HepG2 (cell line): ENCODE results near the gene TRPV2. TPM values are rescaled to one million over a fixed set of nuclear protein-coding genes. Genes with fewer than 3 reads are reported as not detected.

ENCODE experiments used
- ATM ChIP-seq: fragments of 450-650 bp; IDR thresholded peaks from 2 replicates; pipeline ENCODE4 v1.7.1; 2017; ENCODE audit warnings: mild to moderate bottlenecking, borderline replicate concordance
- ELF1 ChIP-seq: sonication (generic); formaldehyde crosslinking; IDR thresholded peaks from 2 replicates; pipeline ENCODE4 v1.4.0; 2020; ENCODE audit warnings: missing genetic modification reagents
- NFKB2 ChIP-seq: sonication (generic); formaldehyde crosslinking; IDR thresholded peaks from 2 replicates; pipeline ENCODE4 v1.4.0; 2020; ENCODE audit warnings: missing genetic modification reagents, borderline replicate concordance
- SMYD3 ChIP-seq: sonication (generic); formaldehyde crosslinking; IDR thresholded peaks from 2 replicates; pipeline ENCODE4 v1.8.1; 2023; ENCODE audit warnings: mild to moderate bottlenecking, missing genetic modification reagents
- SNAI1 ChIP-seq: sonication (generic); formaldehyde crosslinking; IDR thresholded peaks from 2 replicates; pipeline ENCODE4 v1.5.0; 2020; ENCODE audit warnings: mild to moderate bottlenecking, missing genetic modification reagents, borderline replicate concordance
- YEATS2 ChIP-seq: sonication (generic); formaldehyde crosslinking; IDR thresholded peaks from 2 replicates; pipeline ENCODE4 v1.4.0; 2020; ENCODE audit warnings: missing genetic modification reagents, borderline replicate concordance
- ZBTB7A ChIP-seq: sonication (generic); formaldehyde crosslinking; IDR thresholded peaks from 2 replicates; pipeline ENCODE4 v1.8.0; 2022; ENCODE audit warnings: mild to moderate bottlenecking, missing genetic modification reagents
- ZKSCAN5 ChIP-seq: sonication (generic); formaldehyde crosslinking; IDR thresholded peaks from 2 replicates; pipeline ENCODE4 v1.5.1; 2020; ENCODE audit warnings: mild to moderate bottlenecking, missing genetic modification reagents
- ZNF224 ChIP-seq: sonication (generic); formaldehyde crosslinking; IDR thresholded peaks from 2 replicates; pipeline ENCODE4 v1.5.0; 2020; ENCODE audit warnings: mild to moderate bottlenecking, missing genetic modification reagents
- ZNF382 ChIP-seq: sonication (generic); formaldehyde crosslinking; IDR thresholded peaks from 2 replicates; pipeline ENCODE4 v1.5.0; 2020; ENCODE audit warnings: missing genetic modification reagents, mild to moderate bottlenecking, borderline replicate concordance
- ZNF510 ChIP-seq: sonication (generic); formaldehyde crosslinking; IDR thresholded peaks from 2 replicates; pipeline ENCODE4 v1.4.0; 2020; ENCODE audit warnings: low read depth, mild to moderate bottlenecking, missing genetic modification reagents
- ZNF543 ChIP-seq: sonication (generic); formaldehyde crosslinking; IDR thresholded peaks from 2 replicates; pipeline ENCODE4 v1.4.0; 2020; ENCODE audit warnings: mild to moderate bottlenecking, missing genetic modification reagents
- ZNF652 ChIP-seq: IDR thresholded peaks from 2 replicates; pipeline ENCODE4 v1.6.1; 2016; ENCODE audit warnings: low read depth, borderline replicate concordance
- ZNF775 ChIP-seq: sonication (generic); formaldehyde crosslinking; IDR thresholded peaks from 2 replicates; pipeline ENCODE4 v1.4.0; 2020; ENCODE audit warnings: missing genetic modification reagents, mild to moderate bottlenecking, moderate library complexity, borderline replicate concordance
- ZNF841 ChIP-seq: sonication (generic); formaldehyde crosslinking; IDR thresholded peaks from 2 replicates; pipeline ENCODE4 v1.8.1; 2023; ENCODE audit warnings: missing genetic modification reagents, borderline replicate concordance
- polyA plus RNA-seq, 8 experiments: library from polyadenylated mRNA; depleted of rRNA in 3 of 8; stranded (reverse) in 7 of 8; unstranded in 1 of 8; fragments of >200 nt; fragmentation: Illumina TruSeq in 4 of 8; extraction: Trizol in 4 of 8; gene quantifications; 2 replicates each; pipeline versions ENCODE4 v1.2.1 to v1.2.3, GENCODE V29; 2011 to 2016; ENCODE audit warnings: low read depth in 4 of 8, missing spikeins in 1 of 8, mixed read lengths in 1 of 8; ENCODE audit not compliant: insufficient read depth in 1 of 8
- total RNA-seq, 5 experiments: library from RNA; depleted of rRNA; stranded (reverse); fragments of >200 nt; fragmentation: Illumina TruSeq; extraction: Trizol; gene quantifications; 2 replicates each; pipeline ENCODE4 v1.2.3, GENCODE V29; 2016; ENCODE audit warnings: low read depth in 1 of 5
- TF ChIP-seq, protein P1 (sequence below): sonication (generic); formaldehyde crosslinking; IDR thresholded peaks from 2 replicates; pipeline ENCODE4 v1.4.0; 2020; ENCODE audit warnings: missing genetic modification reagents
- TF ChIP-seq, protein P2 (sequence below): sonication (generic); formaldehyde crosslinking; IDR thresholded peaks from 2 replicates; pipeline ENCODE4 v1.4.0; 2020; ENCODE audit warnings: mild to moderate bottlenecking, low read depth, missing genetic modification reagents
- TF ChIP-seq, protein P3 (sequence below): sonication (generic); formaldehyde crosslinking; IDR thresholded peaks from 2 replicates; pipeline ENCODE4 v1.4.0; 2020; ENCODE audit warnings: mild to moderate bottlenecking, missing genetic modification reagents
- TF ChIP-seq, protein P4 (sequence below): sonication (generic); formaldehyde crosslinking; IDR thresholded peaks from 2 replicates; pipeline ENCODE4 v1.5.0; 2020; ENCODE audit warnings: mild to moderate bottlenecking, missing genetic modification reagents
- TF ChIP-seq, protein P5 (sequence below): fragments of 450-650 bp; IDR thresholded peaks from 2 replicates; pipeline ENCODE4 v1.6.1; 2017
- TF ChIP-seq, protein P6 (sequence below): sonication (generic); formaldehyde crosslinking; IDR thresholded peaks from 2 replicates; pipeline ENCODE4 v1.4.0; 2020; ENCODE audit warnings: missing genetic modification reagents, borderline replicate concordance

The TRPV2 gene
- total and polyA plus RNA-seq, 2 of the 13 experiments (the other 11 are each of a cell fraction or from before 2014, with no cell fraction given) = 13.6 to 21.3 TPM

DNA sequence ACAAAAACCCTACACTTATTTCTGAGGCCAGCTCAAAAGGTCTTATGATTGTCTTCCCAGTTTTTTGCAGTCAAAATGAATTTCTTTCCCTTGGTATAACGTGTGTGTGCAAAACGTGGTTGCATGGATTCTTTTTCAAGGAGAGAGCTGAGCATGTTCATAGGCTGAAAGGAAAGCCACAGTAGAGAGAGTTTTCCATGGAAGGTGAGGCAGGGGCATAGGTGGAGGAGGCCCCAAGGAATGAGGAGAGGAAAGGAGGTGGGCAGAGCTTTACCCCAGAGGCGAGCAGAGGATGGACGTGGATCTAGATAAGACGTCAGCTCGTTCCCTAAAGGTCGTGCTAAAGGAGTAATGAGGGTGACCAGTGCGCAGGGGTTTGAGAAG, 22.8 kb downstream of the TRPV2 start (continued):
- no peak for TF ChIP-seq ZNF382 (CRISPR knock-in tag)
- TF ChIP-seq, protein P1, sequence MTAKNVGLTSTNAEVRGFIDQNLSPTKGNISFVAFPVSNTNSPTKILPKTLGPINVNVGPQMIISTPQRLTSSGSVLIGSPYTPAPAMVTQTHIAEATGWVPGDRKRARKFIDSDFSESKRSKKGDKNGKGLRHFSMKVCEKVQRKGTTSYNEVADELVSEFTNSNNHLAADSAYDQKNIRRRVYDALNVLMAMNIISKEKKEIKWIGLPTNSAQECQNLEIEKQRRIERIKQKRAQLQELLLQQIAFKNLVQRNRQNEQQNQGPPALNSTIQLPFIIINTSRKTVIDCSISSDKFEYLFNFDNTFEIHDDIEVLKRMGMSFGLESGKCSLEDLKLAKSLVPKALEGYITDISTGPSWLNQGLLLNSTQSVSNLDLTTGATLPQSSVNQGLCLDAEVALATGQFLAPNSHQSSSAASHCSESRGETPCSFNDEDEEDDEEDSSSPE (CRISPR knock-in tag) = no peak
- no peak for TF ChIP-seq ZNF775
- TF ChIP-seq ZNF224 = no peak
- TF ChIP-seq, protein P2, sequence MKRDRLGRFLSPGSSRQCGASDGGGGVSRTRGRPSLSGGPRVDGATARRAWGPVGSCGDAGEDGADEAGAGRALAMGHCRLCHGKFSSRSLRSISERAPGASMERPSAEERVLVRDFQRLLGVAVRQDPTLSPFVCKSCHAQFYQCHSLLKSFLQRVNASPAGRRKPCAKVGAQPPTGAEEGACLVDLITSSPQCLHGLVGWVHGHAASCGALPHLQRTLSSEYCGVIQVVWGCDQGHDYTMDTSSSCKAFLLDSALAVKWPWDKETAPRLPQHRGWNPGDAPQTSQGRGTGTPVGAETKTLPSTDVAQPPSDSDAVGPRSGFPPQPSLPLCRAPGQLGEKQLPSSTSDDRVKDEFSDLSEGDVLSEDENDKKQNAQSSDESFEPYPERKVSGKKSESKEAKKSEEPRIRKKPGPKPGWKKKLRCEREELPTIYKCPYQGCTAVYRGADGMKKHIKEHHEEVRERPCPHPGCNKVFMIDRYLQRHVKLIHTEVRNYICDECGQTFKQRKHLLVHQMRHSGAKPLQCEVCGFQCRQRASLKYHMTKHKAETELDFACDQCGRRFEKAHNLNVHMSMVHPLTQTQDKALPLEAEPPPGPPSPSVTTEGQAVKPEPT (CRISPR knock-in tag) = no peak
- TF ChIP-seq ELF1 = no peak
- no peak for TF ChIP-seq ZNF510 (CRISPR knock-in tag)
- TF ChIP-seq ATM = no peak
- TF ChIP-seq, protein P3, sequence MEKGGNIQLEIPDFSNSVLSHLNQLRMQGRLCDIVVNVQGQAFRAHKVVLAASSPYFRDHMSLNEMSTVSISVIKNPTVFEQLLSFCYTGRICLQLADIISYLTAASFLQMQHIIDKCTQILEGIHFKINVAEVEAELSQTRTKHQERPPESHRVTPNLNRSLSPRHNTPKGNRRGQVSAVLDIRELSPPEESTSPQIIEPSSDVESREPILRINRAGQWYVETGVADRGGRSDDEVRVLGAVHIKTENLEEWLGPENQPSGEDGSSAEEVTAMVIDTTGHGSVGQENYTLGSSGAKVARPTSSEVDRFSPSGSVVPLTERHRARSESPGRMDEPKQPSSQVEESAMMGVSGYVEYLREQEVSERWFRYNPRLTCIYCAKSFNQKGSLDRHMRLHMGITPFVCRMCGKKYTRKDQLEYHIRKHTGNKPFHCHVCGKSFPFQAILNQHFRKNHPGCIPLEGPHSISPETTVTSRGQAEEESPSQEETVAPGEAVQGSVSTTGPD (CRISPR knock-in tag) = no peak
- 0 out of 2 replicates have a peak, but pooled peaks have one; percentile 27 for TF ChIP-seq SMYD3 (CRISPR knock-in tag)
- no peak for TF ChIP-seq ZNF841 (CRISPR knock-in tag)
- TF ChIP-seq NFKB2 (CRISPR knock-in tag) = no peak
- no peak for TF ChIP-seq ZKSCAN5 (CRISPR knock-in tag)
- TF ChIP-seq ZBTB7A (CRISPR knock-in tag) = 0 out of 2 replicates have a peak, but pooled peaks have one; percentile 63
- no peak for TF ChIP-seq ZNF543 (CRISPR knock-in tag)
- TF ChIP-seq, protein P4, sequence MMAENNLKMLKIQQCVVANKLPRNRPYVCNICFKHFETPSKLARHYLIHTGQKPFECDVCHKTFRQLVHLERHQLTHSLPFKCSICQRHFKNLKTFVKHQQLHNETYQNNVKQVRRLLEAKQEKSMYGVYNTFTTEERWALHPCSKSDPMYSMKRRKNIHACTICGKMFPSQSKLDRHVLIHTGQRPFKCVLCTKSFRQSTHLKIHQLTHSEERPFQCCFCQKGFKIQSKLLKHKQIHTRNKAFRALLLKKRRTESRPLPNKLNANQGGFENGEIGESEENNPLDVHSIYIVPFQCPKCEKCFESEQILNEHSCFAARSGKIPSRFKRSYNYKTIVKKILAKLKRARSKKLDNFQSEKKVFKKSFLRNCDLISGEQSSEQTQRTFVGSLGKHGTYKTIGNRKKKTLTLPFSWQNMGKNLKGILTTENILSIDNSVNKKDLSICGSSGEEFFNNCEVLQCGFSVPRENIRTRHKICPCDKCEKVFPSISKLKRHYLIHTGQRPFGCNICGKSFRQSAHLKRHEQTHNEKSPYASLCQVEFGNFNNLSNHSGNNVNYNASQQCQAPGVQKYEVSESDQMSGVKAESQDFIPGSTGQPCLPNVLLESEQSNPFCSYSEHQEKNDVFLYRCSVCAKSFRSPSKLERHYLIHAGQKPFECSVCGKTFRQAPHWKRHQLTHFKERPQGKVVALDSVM (CRISPR knock-in tag) = no peak
- TF ChIP-seq, protein P5, sequence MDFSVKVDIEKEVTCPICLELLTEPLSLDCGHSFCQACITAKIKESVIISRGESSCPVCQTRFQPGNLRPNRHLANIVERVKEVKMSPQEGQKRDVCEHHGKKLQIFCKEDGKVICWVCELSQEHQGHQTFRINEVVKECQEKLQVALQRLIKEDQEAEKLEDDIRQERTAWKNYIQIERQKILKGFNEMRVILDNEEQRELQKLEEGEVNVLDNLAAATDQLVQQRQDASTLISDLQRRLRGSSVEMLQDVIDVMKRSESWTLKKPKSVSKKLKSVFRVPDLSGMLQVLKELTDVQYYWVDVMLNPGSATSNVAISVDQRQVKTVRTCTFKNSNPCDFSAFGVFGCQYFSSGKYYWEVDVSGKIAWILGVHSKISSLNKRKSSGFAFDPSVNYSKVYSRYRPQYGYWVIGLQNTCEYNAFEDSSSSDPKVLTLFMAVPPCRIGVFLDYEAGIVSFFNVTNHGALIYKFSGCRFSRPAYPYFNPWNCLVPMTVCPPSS = no peak
- TF ChIP-seq ZNF652 (CRISPR knock-in tag) = no peak
- no peak for TF ChIP-seq YEATS2 (CRISPR knock-in tag)
- TF ChIP-seq, protein P6, sequence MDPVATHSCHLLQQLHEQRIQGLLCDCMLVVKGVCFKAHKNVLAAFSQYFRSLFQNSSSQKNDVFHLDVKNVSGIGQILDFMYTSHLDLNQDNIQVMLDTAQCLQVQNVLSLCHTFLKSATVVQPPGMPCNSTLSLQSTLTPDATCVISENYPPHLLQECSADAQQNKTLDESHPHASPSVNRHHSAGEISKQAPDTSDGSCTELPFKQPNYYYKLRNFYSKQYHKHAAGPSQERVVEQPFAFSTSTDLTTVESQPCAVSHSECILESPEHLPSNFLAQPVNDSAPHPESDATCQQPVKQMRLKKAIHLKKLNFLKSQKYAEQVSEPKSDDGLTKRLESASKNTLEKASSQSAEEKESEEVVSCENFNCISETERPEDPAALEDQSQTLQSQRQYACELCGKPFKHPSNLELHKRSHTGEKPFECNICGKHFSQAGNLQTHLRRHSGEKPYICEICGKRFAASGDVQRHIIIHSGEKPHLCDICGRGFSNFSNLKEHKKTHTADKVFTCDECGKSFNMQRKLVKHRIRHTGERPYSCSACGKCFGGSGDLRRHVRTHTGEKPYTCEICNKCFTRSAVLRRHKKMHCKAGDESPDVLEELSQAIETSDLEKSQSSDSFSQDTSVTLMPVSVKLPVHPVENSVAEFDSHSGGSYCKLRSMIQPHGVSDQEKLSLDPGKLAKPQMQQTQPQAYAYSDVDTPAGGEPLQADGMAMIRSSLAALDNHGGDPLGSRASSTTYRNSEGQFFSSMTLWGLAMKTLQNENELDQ (CRISPR knock-in tag) = peak; percentile 39; the same call in 1 of the 2 replicates
- TF ChIP-seq SNAI1 (CRISPR knock-in tag) = no peak
